Nucleus accumbens (tissue), 56 donors: ENCODE results near the gene UBAP2L.

Source experiments
- DNase-seq, 56 donors: peaks; one replicate each; lab custom pipeline; 2025; lab: John Stamatoyannopoulos, UW

UBAP2L gene

GRCh38 chr1:154220071-154220969 is at the start of gene UBAP2L:
TSS of gene UBAP2L (plus strand) at chr1:154220955. CDS start at chr1:154225124, 4,169 bp downstream.
- peak; percentile 90 to 100 (median 98) for DNase-seq

DNA sequence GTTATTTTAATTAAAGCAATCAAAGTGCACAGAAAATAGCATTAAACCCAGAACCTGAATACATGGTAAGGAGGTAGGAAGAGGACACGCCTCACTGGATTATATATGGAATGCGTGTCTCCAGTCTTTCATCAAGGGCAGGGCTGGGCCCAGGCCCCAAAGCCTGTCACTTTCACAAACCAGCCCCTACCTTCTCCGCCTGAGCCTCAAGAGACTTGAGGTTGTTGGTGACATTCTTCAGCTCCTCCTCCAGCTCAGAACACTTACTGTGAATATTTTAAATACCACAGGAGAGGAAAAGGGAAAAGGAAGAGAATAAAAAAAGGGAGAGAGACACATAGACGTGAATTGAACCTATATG is 49.6 kb upstream of the UBAP2L start:
- no peak for DNase-seq

DNA sequence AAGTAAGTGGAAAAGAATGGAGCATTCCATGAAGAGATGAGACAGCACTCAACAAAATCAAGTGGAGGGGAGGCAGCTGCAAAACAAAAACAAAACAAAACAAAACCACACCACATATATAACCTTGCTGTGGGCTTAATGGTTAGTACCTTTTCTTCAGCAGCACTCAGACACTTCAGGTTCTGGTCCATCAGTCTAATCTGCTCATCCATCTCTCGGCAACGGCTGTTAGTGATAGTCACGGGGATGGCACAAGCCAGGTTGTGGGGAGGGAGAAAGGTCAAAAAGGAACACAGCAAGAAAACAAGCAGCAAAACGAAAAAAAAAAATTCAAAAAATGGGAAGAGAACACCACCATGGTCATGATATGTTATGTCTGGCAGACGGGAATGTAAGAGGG is 48.9 kb upstream of the UBAP2L start:
- no peak for DNase-seq

DNA sequence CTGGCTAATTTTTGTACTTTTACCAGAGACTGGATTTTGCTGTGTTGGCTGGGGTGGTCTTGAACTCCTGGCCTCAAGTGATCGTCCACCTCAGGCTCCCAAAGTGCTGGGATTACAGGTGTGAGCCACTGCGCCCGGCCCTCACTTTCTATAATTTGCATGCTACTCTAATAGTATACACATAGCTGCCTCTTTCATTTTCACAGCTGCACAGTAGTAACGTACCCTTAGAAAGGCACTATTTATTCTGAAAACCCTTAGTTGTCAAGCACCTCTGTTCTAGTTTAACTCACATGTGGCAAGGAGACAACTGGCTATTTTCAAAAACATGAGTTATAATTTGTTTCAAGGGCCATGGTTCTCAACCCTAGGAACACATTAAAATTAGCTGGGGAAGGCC is 46.1 kb upstream of the UBAP2L start:
- DNase-seq, result no peak

DNA sequence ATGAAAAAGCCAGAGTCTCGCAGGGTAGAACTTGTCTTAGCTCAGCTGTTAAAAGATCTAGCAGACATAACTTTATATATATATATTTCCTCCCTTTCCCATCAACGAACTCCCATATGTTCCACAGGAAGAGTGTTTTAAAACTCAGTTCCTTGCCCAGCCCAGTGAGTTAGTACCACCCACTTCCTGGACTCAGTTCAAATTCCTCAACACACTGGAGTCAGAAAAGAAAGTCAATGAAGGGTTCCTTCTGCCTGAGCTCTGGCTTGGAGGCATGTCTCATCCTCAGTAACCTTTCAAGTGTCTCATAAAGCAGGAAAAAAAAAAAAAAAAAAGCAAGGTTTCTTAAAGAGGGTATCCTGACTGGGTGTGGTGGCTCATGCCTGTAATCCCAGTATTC is 44.4 kb upstream of the UBAP2L start:
- DNase-seq, result no peak

DNA sequence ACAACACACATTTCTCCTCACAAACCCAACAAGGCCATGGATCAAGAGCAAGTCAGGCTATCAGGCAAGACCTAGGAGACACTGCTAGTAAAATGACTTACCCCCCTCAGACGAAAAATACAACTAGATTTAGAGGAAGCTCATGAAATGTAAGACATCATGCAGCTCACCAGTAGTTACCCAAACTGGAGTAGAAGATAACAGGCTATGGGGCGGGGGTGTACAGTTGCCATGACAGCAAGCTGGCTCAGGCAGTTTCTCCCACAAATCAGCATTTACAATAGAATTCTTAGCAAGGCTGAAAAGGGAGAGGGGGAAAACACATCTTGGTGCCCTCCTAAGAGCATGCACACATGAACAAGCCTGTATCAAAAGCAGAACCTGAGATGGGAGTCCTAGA is 42.7 kb upstream of the UBAP2L start:
- DNase-seq, result peak in 32 of 56 donors; percentile 3 to 77 (median 40)

GRCh38 chr1:154178911-154179811 is 41.6 kb upstream of the UBAP2L start:
- DNase-seq, result no peak

DNA sequence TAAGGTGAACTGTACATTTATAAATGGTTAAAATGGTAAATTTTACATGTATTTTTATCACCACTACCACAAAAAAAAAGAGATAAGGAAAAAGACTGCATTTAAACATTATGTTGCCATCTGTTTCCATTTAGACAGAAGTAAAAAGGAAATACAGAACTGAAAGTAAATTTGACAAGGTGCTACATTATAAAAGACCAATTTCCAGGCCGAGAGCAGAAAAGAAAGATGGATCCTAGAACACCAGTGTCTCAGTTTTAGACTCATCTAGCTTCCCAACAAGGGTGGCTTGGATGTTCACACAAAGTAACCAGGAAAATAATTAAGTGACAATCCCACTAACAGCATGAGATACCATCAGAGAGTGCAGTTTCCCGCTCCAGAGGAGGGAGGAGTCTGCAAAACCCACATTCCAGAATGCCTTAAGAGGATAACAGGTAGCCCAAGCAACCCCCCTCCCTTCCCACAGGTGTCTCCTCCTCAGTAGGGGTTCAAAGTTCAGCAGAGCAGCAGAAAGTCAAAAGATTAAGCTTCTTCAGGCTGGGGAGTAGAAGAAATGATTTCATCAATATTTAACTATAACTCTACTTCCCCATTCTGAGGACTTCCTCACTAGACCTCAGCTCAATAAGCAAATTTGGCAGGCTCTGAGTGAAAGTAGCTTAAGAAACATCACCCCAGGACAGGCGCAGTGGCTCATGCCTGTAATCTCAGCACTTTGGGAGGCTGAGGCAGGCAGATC is 40.6 kb upstream of the UBAP2L start:
- DNase-seq, result no peak

DNA sequence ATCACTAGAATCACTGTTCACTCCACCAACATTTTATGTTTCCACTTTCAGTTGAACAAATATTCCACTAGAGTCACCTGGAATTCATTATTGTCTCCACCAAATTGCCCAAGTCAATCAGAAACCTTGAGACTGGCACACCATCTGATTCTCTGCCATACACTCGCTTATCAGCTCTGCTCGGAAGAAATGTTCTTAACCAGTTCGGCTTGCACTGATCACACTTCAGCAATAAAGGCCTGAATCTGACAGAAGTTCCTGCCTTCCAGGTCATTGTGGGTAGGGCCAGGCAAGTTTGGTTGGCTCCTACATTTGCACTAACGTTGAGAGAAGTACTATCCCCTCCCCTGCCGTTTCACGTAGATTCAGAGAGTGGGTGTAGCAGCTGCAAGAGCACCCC is 38.8 kb upstream of the UBAP2L start:
- no peak for DNase-seq

GRCh38 chr1:154182344-154183045 is 38.3 kb upstream of the UBAP2L start:
- DNase-seq, result peak in 45 of 56 donors; percentile 19 to 81 (median 52)

- DNase-seq, result peak; percentile 35 to 97 (median 89)
Measured at GRCh38 chr1:154183046-154183915, 37.5 kb upstream of the UBAP2L start.

DNA sequence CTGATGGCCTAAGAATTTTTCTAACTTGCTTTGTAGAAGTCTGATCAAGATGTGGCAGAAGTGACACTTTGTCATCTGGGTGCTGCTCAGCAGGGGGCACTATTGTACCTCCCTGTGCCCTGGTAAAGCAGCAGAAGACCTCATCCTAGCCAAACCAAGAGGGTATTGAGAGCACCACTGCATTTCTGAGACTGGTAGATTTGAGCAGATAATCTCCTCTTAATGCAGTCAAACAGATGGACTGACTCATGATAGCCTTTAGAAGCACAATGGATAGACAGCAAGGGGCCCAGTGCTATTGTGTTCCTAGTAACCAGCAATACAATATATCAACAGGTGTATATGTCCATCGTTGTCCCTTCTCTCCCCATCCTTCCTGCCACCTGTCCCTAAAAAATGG is 34.6 kb upstream of the UBAP2L start:
- DNase-seq, result peak in 9 of 56 donors; percentile 1 to 30 (median 14)

DNA sequence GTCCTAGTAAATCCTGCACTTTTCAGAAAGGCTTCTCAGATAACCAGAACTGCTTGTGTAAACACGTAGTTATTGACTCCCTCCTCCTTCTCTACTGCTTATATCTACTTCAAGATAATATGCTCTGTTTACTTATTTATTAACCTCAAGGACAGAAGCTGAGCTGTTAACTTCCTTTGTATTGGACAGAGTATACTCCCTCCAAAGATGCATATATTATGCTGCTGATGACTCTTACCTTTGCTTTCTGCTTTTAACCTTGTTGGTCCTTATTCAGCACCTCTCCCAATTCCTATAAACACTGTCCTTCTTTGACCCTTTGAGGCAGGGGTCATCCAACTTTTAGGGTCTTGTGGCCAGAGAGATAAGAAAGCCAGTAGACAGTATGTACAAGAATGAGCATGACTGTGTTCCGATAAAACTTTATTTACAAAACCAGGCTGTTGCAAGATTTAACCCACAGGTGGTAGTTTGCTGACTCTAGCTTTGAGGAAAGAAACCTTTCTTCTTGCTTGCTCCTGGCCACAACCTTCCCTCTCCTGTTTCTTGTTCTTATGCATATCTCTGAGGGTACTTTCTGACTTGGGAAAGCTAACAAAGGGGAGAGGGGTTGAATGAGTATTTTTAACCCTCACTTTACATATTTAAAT is 33.8 kb upstream of the UBAP2L start:
- no peak for DNase-seq

- no peak for DNase-seq
Measured at GRCh38 chr1:154190550-154190949, 30.2 kb upstream of the UBAP2L start.

DNA sequence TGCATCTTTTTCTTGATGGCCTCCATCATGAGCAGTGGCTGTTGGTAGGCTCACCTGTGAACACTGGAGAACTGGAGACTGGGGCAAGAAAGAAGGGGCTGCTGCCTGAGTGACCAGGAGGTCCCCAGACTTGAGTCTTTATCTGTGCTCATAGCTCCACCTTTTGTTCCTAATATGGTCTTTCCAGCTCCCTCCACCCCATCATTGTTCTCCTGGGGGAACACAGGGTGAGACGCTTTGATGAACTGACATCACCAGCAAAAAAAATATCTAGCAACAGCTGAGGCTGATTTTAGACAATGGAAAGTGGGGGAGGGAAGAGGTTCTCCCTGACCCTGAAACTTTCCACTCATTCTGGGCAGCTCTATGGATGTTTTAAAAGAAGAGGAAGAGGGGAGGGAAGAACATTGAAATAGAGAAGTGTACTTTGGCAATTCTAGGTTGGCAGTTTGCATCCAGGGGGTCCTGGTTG is 28.7 kb upstream of the UBAP2L start, which contains the start of gene TPM3:
Gene TPM3, minus strand, starts transcription at position 111 of the 472 bp plus-strand sequence. Its CDS starts 82 bp downstream, at position 29.
- no peak for DNase-seq

DNA sequence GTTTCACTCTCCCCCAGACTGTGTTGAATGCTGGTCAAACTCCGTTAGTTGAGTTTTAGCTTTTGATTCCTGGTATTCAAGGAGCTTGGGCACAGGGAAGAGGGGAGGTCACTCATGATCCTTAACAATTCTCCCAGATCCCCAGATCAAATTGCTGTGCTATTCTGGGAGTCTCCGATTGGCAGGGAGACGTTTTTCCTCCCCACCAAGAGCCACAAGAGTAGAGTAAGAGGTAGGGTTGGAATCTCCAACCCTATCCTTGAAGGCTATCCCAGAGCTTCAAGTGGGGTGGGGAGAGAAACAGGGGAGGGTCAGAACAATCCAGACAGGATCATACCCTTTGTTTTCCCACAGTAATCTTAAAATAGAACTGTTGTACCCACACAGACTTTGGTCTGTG is 28.3 kb upstream of the UBAP2L start:
- no peak for DNase-seq

DNA sequence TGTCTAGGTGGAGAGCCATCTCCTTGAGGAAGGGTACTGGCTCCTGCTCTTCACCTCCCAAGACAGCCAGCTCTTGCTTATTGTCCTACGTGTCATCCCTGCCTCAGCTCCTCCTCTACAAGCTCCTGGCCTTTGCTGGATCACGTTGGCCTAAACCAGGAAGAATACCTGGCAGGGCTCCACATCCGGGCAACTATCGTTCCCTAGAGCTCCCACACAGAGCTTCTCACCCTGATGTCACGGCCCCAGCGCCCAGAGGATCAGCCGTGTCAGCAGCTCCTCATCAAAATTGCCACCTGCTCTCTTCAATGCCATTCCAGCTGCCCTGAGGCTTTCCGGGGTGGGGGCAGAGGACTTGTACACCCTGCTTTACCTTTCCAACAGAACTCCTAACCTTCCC is 26.9 kb upstream of the UBAP2L start:
- DNase-seq, result no peak
